GM21360 (cell line): ENCODE results near the gene FBXW5.

Source experiments
- ATAC-seq: cut with Tn5 transposase; IDR thresholded peaks from one replicate; pipeline ENCODE4 v1.9.1; 2021; ENCODE audit warnings: mild to moderate bottlenecking, moderate library complexity; ENCODE audit not compliant: unreplicated experiment

The FBXW5 gene

DNA sequence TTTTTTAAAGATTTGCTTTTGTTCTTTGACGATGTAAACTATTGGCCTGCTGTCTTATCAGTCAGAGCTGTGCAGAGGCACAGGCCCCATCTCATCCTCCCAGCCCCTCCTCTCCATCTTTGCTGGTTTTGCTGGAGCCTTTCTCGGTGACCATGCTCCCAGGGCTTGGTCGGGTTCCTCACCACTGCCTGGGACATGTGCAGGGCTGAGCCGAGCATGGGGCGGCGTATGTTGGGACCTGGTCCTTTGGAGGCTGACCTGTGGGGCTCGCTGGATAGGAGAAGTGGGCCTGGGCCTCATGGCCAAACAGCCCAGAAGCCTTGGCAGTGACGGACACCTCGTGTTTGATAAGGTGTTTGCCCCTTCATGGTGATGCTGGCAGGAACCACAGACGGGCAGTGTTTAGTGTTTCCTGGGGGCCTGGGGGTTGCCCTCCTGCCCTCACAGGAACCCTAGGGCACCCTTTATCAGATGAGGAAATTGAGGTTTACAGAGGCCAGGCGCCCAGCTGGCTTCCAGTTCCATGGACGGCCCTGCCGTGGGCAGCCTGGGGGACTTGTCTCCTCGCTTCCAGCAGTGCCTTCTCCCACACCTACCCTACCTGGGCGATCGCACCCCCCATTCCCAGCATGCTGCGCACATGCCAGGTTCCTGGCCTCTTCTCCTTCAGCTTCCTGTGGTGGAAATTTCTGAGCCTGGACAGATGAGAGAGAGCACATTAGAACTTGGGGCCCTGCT lies 30.7 kb downstream of the FBXW5 start:
- ATAC-seq, result no peak

DNA sequence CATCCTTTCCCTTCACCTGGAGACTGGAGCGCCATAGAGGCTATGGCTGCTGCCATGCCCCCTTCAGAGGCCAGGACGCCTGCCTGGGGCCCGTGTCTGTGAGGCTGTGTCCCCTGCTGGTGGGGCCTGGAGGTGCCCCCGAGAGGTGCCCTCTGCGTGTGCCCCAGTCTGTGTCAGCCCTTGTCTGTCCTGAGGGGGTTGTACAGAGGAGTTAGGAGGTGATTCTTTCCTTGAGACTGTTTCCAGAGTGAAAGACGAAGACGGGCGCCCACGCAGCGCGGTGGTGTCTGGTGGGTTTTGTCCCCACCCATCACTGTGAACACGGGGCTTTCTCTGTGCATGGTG lies 33.7 kb downstream of the FBXW5 start:
- ATAC-seq, result no peak

DNA sequence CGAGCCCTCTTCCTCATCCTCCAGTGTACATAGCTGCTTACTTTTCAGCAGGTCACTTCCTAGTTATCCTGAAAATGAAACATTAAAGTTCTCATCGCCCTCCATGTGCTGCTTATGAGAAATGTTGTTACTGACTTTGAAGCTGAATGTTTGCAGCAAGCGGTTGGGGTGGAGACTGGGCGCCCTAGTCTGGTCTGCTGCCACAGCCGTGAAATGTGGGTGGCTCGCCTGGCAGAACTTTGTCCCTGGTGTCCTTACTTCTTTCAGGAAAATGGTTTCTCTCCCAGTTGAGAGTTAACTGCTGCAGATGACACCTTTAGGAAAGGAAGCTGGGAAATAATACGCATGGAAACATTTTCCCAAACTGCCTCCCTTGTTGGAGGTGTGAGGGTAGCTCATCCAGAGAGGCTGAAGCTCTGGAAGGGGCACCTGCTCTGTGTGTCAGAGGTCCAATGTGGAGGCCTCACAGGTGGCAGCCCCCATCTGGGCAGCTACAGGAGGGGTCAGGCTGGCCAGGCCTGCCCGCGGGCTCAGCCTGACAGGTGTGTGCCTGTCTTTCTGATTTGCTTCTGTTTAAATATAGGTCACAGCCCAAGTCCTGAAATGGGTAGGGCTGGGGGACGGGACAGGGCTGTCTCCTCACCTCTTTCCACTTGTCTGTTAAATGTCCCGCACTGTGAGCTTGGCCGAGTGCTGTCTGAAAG lies 34.2 kb downstream of the FBXW5 start:
- ATAC-seq, result no peak

DNA sequence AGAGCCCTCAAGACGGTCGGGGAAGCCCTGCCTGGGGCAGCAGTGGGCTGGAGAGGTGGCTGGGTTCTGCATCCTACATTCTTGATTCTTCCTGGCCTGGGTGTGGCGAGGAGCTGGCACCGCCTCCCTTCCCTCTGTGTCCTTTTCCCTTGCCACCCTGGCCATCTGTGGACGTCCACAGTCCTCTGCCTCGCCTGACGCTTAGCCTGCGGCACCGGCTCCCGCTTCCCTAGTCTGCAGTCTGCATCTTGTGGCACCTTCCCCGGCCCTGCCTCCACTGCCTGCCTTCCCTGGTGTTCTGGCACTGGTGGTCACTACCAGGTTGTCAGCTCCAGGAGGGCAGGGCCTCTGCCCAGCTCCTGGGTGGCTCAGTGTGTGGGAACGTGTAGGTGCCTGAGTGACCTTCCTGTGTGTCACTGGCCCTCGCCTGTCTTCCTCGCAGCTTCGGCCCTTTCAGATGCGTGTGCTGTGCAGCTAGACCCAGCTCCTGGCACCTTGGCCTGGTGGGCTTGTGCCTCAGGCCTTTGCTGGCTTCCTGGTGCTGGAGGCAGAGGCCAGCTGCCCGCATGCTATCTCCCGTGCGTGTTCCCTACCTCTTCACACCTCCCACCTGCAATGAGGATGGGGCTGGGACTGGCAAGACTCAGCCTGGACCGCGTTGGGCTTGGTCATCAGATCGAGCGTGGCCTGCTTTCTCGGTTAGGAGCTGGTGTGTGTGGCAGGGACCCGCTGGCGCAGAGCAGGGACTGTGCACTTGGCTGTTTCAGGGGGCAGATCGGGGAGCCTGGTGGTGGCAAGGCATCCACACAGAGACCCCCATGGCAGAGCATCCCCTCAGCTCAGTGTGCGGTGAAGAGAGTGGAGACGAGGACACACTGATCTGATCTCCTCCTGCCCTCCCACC lies 37.3 kb downstream of the FBXW5 start:
- ATAC-seq, result no peak

DNA sequence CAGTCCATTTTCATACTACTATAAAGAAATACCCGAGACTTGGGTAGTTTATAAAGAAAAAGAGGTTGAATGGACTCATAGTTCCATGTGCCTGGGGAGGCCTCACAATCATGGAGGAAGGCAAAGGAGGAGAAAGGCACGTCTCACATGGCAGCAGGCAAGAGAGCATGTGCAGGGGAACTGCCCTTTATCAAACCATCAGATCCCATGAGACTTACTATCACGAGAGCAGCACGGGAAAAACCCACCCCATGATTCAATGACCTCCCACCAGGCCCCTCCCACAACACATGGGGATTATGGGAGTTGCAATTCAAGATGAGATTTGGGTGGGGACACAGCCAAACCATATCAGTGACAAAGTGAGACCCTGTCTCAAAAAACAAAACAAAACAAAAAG lies 38.3 kb downstream of the FBXW5 start:
- ATAC-seq, result no peak

DNA sequence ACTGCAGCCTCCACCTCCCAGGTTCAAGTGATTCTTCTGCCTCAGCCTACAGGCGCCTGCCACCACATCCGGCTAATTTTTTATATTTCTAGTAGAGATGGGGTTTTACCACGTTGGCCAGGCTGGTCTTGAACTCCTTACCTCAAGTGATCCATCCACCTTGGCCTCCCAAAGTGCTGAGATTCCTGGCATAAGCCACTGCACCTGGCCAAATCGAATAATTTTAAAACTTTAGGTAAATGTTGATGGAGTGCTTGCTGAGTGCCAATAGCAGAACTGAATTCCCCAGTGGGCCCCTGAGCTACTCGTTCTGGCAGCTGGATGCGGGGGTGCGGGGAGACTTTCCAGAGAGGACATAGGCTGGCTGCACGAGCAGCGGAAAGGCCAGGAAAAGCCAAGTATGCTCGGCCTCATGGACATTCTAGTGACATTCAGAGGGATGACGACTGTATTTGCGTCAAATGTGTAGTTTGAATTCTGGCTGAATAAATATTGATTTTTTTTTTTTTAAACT lies 41.4 kb downstream of the FBXW5 start:
- no peak for ATAC-seq

DNA sequence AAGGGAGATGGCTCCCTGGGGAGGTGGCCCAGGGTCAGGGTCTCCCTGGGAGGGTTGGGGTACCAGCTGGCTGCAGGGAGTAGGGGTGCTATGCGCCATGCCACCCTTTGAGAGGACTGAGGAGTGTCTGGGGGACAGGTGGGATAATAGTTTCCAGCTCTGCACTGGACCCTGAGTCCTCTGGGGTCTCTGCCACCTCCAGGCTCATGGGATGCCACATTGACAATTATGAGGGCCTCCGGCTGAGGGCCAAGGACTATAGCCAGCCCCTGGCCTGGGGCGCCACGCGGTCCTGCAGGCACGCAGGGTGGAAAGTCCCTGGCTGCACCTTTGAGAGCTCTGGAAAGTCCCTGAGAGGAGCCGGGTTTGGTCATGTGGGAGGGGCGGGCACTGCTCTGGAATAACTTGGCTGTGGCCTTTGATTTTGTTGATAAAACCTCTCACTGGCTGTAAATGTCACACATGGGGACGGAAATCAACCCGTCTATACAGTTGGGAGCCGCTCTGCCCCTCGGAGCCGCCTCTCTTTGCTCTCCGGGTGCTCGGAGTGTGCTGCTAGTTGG lies 42.2 kb downstream of the FBXW5 start:
- ATAC-seq, result peak; percentile 61

DNA sequence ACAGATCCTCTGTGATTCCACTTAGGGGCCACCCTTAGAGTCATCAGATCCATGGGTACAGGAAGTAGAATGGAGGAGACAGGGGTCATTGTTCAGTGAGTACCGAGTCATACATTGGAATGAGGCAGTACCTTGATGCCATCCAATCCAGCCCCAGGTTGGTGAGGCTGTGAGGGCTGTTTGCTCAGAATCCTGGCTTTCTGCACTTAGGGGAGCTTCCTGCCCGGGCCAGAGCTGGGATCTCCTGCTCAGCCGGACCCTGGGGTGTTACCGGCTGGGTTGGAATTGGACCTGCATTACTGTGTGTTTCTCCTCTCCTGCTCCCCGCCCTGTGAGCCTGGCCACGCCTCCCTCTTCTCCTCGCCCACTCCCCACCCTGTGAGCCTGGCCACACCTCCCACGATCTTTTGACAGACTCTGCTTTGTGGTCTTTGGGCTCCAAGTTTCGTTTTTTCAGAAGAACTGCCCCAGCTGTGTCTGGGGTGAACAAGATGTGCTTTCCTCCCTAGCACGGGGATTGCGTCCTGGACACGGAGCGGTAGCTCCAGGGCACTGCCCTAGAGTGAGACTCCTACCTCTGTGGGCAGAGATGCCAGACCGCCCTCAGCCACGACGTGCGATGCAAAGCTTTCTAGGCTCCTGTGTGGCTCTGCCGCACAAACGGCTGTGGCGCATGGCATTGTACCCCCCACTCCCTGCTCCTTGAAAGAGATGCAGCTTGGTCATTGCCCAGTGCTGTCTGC lies 42.9 kb downstream of the FBXW5 start:
- ATAC-seq, result peak; percentile 68

DNA sequence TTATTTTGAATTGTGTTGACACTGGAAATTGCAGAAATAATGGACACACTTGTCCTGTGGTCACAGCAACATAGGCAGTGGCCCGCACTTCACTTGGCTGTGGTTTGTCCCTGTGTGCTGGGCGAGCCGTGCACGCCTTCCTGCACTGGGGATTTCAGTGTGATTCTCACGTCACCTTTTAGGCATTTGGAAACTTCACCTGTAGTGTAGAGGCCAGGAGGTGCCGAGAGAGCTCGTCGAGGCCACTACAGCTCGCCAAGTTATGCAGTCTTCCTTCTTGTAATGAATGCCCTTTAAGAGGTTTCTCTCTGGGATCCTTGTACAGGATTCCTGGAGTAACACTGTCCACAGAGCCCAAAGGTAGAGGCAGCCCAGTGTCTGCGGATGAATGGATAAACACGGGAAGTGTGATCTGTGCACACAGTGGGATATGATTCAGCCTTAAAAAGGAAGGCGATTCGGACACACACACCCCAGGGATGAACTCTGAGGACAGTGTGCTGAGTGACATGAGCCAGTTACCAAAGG lies 43.5 kb downstream of the FBXW5 start:
- ATAC-seq, result no peak

DNA sequence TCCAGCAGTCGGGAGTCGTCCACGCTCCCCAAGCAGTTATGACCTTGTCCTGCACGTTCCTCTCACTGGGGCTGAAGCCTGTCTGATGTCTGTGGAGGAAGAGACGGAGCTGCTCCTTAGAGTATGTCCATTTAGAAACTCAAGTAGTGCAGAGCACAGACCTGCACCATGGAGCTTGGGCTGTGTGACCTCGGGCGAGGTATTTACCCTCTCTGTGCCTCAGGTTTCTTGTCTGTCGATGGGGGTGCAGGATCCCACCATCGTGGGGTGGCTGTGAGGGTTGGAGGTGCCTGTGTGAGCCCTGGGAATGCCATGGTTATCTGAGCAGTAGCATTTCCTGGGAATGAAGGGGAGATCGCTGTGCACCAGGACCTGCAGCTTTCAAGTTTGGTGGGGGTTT lies 44.0 kb downstream of the FBXW5 start:
- ATAC-seq, result no peak

DNA sequence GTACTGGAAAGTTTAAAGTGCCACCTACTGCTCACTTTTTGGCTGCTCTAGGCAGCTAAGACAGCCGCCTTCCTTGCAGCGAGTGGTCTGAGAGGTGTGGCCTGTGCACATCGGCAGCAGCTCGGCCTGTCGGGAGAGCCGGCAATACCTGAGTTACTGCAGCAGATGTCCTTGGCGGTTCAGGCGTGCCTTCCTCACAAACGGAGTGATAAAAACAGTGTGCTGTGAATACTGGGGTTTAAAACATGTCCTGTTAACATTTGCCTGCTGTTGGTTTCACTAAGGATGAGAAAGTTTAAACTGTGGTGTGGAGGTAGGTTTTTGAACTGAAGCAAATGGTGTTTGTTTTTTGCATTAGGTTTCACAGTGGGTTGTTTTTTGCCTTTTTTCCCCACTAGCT lies 45.3 kb downstream of the FBXW5 start:
- ATAC-seq, result no peak

DNA sequence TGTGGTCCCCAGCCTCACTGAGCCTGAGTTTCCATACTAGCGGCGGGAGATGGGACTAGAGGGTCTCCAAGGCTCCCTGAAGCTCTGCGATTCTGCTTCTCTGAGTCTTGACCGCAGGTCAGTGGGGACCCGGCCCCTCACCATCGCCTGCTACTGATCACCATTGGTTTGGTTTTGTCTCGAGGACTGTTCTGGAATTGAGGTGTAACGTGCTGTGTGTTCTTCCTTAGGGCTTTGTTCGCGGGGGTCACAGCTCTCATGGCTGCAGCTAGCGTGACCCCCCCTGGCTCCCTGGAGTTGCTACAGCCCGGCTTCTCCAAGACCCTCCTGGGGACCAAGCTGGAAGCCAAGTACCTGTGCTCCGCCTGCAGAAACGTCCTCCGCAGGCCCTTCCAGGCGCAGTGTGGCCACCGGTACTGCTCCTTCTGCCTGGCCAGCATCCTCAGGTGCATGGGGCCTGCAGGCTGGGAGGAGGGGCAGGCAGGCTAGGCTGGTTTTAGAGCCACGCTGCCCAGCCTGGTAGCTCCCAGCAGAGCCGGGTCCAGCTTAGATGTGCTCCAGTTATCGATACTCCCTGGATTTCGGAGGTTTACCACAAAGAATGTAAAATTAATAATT lies 45.9 kb downstream of the FBXW5 start:
- no peak for ATAC-seq

DNA sequence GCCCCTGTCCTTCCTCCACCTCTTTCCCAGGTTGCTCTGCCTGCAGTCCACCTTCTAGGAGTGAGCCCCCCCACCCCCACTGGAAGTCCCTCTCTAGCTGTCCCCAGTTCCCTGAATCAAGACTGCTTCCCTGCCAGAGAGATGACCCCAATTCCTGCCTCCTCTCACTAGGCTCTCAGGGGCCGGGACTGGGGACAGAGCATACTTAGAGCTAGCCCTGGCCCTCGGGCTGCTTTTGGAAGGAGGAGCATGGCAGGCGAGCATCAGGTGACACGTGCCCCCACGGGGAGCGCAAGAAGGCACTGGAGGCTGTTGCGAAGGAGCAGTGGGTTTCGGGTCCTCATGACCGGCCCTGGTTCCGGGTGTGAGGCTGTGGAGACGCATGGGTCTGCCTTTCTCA lies 48.5 kb downstream of the FBXW5 start:
- ATAC-seq, result no peak

DNA sequence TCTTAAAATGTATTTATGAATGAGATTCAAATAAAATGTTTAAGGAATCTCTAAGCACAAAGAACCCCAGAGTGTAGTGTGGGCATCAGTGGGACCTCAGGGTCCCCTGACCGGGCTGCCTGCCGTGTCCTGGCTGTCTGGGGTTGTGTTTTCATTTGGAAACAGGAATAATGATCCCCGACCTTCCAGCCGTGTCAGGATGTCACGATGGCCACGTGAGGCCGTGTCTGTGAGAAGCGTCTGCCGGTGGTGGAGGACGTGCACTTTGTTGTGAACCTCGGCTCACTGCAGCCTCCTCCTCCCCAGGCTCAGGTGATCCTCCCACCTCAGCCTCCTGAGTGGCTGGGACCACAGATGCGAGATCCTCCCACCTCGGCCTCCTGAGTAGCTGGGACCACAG lies 53.9 kb downstream of the FBXW5 start:
- ATAC-seq, result no peak
